WTC11 (cell line): Measurements from ENCODE around the gene SMTN.

ENCODE experiments used
- CTCF ChIP-seq: fragments of 200-600 bp; IDR thresholded peaks from 2 replicates; pipeline ENCODE4 v1.8.0; 2022; ENCODE audit warnings: antibody characterized with exemption
- E2F4 ChIP-seq: sonication (generic); formaldehyde crosslinking; IDR thresholded peaks from 2 replicates; pipeline ENCODE4 v1.8.1; 2022; ENCODE audit warnings: low read depth, mild to moderate bottlenecking, moderate library complexity, missing genetic modification reagents, borderline replicate concordance
- HMGXB4 ChIP-seq: sonication (generic); formaldehyde crosslinking; IDR thresholded peaks from 2 replicates; pipeline ENCODE4 v1.8.1; 2023; ENCODE audit warnings: mild to moderate bottlenecking, moderate library complexity, missing genetic modification reagents
- JUN ChIP-seq: sonication (generic); formaldehyde crosslinking; IDR thresholded peaks from 2 replicates; pipeline ENCODE4 v1.8.0; 2023; ENCODE audit warnings: mild to moderate bottlenecking, missing genetic modification reagents
- PRDM15 ChIP-seq: sonication (generic); formaldehyde crosslinking; IDR thresholded peaks from 2 replicates; pipeline ENCODE4 v1.8.0; 2022; ENCODE audit warnings: missing genetic modification reagents

GRCh38 chr22:31142285-31142684, 61.2 kb downstream of the SMTN start:
- TF ChIP-seq HMGXB4 (CRISPR knock-in tag) (no peak), CTCF (no peak), PRDM15 (no peak), E2F4 (CRISPR knock-in tag) (no peak), JUN (no peak)
